ENCODE measurements around the gene LRMDA. TPM values are rescaled to one million over a fixed set of nuclear protein-coding genes. Genes with fewer than 3 reads are reported as not detected.

The LRMDA gene
- total RNA-seq, 2 experiments from 2014 or later = not detected

DNA sequence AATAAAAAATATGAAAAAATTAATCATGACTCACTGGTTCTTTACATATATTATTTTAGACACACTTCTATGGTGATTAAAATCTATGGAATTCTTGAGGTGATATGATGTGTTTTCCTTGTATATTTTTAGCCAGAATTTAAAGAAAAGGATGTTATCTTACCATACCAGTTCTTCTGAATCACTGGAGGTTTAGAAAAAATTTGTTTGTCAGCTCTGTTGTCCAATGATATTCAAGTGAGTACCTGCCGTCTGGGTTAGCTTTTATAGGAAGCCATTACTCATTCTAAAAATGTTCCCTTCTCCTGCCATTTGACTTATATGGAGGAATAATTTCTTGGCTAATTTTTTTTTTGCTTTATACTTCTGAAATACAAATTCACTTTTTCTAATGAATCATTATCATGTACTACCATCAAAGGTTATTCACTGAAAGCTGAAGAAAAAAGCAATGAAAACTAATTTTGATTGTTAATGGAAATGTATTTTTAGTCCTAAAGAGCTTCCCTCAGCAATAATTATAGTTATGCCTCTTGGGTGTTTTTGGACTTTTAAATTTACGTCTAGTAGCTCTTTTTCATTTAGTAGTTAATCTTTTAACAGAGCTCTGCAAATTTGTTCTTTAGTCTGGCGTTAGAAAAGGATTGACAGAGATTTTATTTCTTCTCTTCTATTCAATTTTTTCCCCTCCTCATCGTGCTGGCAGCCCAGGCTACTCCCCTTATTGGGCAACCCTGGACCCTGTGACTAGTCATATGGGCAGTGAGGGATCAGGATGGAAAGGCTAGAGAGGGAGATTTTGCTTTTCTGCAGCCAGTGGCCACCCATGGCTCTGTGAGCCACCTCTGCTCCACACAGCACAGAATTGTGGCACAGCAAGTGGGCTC lies 434.2 kb downstream of the LRMDA start:
- H3K27me3 ChIP-seq (ENCODE audit: control insufficient read depth in 1 of 2, insufficient read depth in 2 of 2, low read length in 2 of 2) = no peaks in the 10 kb centered on the region
- H3K4me3 ChIP-seq (ENCODE audit: low read length) = no peak overlapping the region
- no peaks in the 10 kb centered on the region for H3K9me3 ChIP-seq (ENCODE audit: control insufficient read depth in 1 of 2, insufficient read depth in 1 of 2, low read length in 2 of 2)
- intact Hi-C loops (cut with DNase I, micrococcal nuclease) = no loop called here
- ChIA-PET POLR2A (no interaction called here), CTCF (no interaction called here)
- H3K4me1 Mint-ChIP-seq (ENCODE audit: low read depth) = no peaks in the 10 kb centered on the region
- DNase-seq (no peak), ATAC-seq (ENCODE audit: poor library complexity) (no peak)
- no peaks in the 10 kb centered on the region for H3K36me3 Mint-ChIP-seq (ENCODE audit: low read depth)
- H3K27ac Mint-ChIP-seq = no peak overlapping the region
- H3K27ac ChIP-seq (ENCODE audit: low read depth in 1 of 2, low read length in 2 of 2) = no peak overlapping the region
- no peaks in the 10 kb centered on the region for H3K4me1 ChIP-seq (ENCODE audit: insufficient read depth, low read length)
- H3K36me3 ChIP-seq (ENCODE audit: insufficient read depth, low read length) = no peaks in the 10 kb centered on the region
- TF ChIP-seq, protein P1, sequence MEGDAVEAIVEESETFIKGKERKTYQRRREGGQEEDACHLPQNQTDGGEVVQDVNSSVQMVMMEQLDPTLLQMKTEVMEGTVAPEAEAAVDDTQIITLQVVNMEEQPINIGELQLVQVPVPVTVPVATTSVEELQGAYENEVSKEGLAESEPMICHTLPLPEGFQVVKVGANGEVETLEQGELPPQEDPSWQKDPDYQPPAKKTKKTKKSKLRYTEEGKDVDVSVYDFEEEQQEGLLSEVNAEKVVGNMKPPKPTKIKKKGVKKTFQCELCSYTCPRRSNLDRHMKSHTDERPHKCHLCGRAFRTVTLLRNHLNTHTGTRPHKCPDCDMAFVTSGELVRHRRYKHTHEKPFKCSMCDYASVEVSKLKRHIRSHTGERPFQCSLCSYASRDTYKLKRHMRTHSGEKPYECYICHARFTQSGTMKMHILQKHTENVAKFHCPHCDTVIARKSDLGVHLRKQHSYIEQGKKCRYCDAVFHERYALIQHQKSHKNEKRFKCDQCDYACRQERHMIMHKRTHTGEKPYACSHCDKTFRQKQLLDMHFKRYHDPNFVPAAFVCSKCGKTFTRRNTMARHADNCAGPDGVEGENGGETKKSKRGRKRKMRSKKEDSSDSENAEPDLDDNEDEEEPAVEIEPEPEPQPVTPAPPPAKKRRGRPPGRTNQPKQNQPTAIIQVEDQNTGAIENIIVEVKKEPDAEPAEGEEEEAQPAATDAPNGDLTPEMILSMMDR (IDR thresholded peaks at IDR 0.05) = no peak
- no peak overlapping the region for H3K4me3 Mint-ChIP-seq
- no peaks in the 10 kb centered on the region for H3K27me3 Mint-ChIP-seq
- no peaks in the 10 kb centered on the region for H3K9me3 Mint-ChIP-seq

DNA sequence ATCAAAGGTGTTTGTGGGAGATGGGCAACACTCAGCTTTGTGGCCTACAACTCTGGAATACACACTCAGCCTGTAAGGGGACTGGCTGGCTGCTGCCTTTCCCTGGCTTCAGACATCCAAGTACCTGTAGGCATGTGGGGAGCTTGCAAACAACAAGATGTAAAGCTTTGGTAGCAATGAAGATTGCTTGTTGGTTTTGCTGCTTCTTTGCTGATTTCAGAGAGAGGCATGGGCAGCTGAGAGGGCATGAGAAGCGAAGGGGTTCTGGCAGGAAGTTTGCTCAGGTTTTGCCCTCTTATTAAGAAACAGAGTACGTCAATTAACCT lies 434.8 kb downstream of the LRMDA start:
- Mint-ChIP-seq H3K27me3 (no peaks in the 10 kb centered on the region), H3K27ac (no peak overlapping the region), H3K36me3 (ENCODE audit: low read depth) (no peaks in the 10 kb centered on the region), H3K9me3 (no peaks in the 10 kb centered on the region), H3K4me3 (no peak overlapping the region), H3K4me1 (ENCODE audit: low read depth) (no peaks in the 10 kb centered on the region)
- intact Hi-C loops (cut with DNase I, micrococcal nuclease) = no loop called here
- ATAC-seq (ENCODE audit: poor library complexity) = no peak
- no peak for DNase-seq
- POLR2A ChIA-PET = no interaction called here
- Histone ChIP-seq H3K27ac (ENCODE audit: low read depth in 1 of 2, low read length in 2 of 2) (no peak overlapping the region), H3K9me3 (ENCODE audit: control insufficient read depth in 1 of 2, insufficient read depth in 1 of 2, low read length in 2 of 2) (no peaks in the 10 kb centered on the region), H3K4me1 (ENCODE audit: insufficient read depth, low read length) (no peaks in the 10 kb centered on the region), H3K27me3 (ENCODE audit: control insufficient read depth in 1 of 2, insufficient read depth in 2 of 2, low read length in 2 of 2) (no peaks in the 10 kb centered on the region), H3K36me3 (ENCODE audit: insufficient read depth, low read length) (no peaks in the 10 kb centered on the region), H3K4me3 (ENCODE audit: low read length) (no peak overlapping the region)
- TF ChIP-seq, protein P1 (IDR thresholded peaks at IDR 0.05) = no peak
- CTCF ChIA-PET = no interaction called here

DNA sequence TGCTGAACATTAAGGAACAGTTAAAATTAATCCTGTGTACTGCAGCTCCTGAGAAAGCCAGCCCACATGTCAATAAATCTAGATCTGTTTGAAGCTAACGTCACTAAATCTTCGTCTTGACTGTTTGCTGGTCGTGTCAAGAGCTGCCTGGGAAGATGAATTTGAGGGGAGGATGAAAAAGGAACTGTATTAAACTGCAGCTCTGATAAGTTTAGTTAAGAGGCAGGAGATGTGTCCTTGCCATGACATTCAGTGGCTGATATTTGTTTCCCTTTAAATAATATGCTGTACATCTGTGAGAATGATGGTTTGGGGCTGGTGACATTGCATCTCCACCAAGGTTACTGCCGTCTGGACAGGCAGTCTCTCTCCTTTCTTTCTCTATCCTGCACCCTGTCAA lies 435.3 kb downstream of the LRMDA start:
- DNase-seq = no peak
- no peaks in the 10 kb centered on the region for H3K36me3 Mint-ChIP-seq (ENCODE audit: low read depth)
- intact Hi-C loops (cut with DNase I, micrococcal nuclease) = no loop called here

More for the DNA sequence above, 435.3 kb downstream of the LRMDA start:
- Mint-ChIP-seq H3K9me3 (no peaks in the 10 kb centered on the region), H3K4me1 (ENCODE audit: low read depth) (no peaks in the 10 kb centered on the region), H3K27ac (no peak overlapping the region), H3K27me3 (peaks cover 2% of the 10 kb centered on the region), H3K4me3 (no peak overlapping the region)
- ATAC-seq (ENCODE audit: poor library complexity) = no peak
- TF ChIP-seq, protein P1 (IDR thresholded peaks at IDR 0.05) = no peak
- Histone ChIP-seq H3K27me3 (ENCODE audit: control insufficient read depth in 1 of 2, insufficient read depth in 2 of 2, low read length in 2 of 2) (no peaks in the 10 kb centered on the region), H3K4me1 (ENCODE audit: insufficient read depth, low read length) (no peaks in the 10 kb centered on the region), H3K36me3 (ENCODE audit: insufficient read depth, low read length) (no peaks in the 10 kb centered on the region), H3K9me3 (ENCODE audit: control insufficient read depth in 1 of 2, insufficient read depth in 1 of 2, low read length in 2 of 2) (no peaks in the 10 kb centered on the region), H3K4me3 (ENCODE audit: low read length) (no peak overlapping the region), H3K27ac (ENCODE audit: low read depth in 1 of 2, low read length in 2 of 2) (no peak overlapping the region)
- POLR2A ChIA-PET = no interaction called here
- CTCF ChIA-PET = no interaction called here
